Pons (tissue), 1 donor: Measurements from ENCODE around the gene EIF2S2.
A peak's percentile ranks its signal among the peaks of the same experiment; 100 is the strongest.

Experiments used
- DNase-seq: peaks from one replicate; pipeline ENCODE4 v3.0.0-alpha.2; 2016; ENCODE audit warnings: low spot score

Gene EIF2S2

DNA sequence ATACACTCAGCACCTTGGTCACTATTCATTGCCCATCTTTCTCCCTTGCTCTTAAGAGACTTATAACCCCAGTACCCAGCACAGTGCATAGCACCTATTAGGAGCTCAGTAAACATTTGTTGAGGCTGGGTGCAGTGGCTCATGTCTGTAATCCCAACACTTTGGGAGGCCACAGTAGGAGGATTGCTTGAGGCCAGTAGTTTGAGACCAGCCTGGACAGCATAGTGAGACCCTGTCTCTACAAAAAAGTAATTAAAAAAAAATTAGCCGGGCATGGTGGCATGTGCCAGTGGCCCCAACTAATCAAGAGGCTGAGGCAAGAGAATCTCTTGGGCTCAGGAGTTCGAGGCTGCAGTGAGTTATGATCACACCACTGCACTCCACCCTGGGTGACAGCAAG lies 8.2 kb upstream of the EIF2S2 start:
- DNase-seq = no peak

- no peak for DNase-seq
These were observed 3.2 kb upstream of the EIF2S2 start for GRCh38 chr20:34115232-34115631.

DNA sequence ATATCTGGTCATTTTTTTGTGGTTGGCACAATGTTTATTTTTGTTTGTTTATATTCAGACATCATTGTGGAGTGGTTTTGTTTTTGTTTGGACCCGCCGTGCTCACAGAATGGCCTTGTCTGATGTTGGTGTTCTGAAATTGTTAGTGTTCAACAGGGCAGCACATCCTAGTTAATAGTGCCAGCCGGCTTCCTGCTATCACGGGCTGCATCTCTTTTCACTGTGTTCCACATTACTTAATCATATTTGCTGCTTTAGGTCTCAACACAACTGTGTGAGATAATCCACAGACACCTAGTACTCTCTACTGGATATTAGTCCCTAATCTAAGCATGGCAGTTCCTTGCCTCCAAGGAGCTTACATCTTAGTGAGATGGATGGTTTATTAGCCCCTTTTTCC lies 2.8 kb upstream of the EIF2S2 start:
- no peak for DNase-seq

GRCh38 chr20:34112600-34113101 lies 608 bp upstream of the EIF2S2 start:
- DNase-seq = peak; percentile 46

DNA sequence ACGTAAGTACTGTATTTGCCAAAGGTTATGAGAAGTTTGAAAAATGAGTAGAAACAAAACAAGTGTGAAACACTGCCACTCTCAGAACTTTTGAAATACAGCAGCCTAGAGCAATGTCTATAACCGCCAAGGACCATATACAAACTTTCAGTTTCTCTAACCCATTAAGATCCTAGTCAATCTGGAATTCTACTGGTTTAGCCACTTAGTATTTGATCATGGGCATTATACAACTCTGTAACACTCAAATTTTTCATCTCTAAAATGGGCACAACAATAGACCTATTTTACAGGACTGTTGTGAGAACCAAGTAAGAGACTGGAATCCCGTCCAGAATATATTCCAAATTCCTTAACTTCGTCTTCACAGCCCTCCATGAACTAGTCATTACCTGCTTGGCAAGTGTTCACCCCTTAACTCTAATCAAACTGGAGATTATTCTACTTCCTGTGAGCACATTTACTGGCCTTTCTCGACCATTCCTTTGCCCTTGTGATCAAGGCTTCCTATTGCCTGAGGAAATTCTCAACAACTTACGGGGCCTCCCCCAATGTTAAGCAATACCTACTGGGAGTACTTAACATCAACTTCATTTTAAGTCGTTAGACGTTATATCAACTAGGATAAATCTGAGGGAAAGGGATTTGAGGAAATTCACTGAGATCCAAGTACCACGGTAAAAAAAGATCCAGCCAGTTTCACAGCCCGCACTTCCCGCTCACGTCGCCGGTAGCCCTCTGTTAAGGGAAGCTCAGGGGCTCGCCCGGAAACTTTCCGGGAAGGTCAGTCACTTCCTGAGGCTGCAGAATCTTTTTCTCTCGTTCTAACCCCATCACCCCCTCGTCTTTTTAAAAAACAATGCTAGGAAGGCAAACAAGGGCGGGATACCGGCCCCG lies 1.1 kb downstream of the EIF2S2 start:
- DNase-seq = peak; percentile 30

- DNase-seq = no peak
These were observed 1.9 kb downstream of the EIF2S2 start for GRCh38 chr20:34110025-34110744.

GRCh38 chr20:34109442-34109841 lies 2.6 kb downstream of the EIF2S2 start:
- DNase-seq = no peak

- DNase-seq = no peak
These were observed 3.3 kb downstream of the EIF2S2 start for GRCh38 chr20:34108616-34109174.

- DNase-seq = no peak
These were observed 5.9 kb downstream of the EIF2S2 start for GRCh38 chr20:34105978-34106675.

DNA sequence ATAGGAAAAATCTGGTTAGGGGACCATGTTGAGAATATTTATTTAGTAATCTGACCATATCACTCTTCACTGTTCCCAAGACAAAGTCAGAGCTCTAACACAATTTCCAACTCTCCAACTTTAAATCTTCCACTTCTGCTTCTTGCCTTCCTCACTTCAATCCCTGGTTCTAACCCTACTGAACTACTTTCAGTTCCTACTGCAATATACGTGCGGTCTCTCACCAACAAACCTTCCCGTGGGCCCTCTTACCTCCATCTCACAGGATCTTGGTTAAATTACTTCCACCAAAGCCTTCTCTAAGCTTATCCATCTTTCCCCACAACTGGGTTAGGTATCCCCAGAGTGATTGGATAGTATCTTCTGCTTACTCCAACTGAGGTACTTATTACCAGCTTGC lies 8.0 kb downstream of the EIF2S2 start:
- no peak for DNase-seq

GRCh38 chr20:34102342-34102741 lies 9.7 kb downstream of the EIF2S2 start:
- DNase-seq = no peak

GRCh38 chr20:34100576-34100975 lies 11.5 kb downstream of the EIF2S2 start:
- DNase-seq = no peak

DNA sequence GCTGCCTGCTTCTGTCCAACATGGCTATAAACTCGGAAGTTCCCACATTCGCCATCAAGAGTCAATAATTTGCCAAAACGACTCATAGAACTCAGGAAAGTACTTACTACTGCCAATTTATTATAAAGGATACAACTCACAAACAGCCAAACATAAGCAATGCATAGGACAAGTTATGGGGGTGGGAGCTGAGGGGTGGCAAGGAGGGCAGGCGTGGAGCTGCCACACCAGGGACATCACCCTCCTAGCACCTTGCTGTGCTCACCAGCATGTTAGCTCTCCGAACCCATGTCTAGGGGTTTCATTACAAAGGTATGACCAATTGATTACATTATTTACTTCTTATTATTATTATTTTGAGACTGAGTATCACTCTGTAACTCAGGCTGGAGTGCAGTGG lies 12.4 kb downstream of the EIF2S2 start:
- DNase-seq = no peak

DNA sequence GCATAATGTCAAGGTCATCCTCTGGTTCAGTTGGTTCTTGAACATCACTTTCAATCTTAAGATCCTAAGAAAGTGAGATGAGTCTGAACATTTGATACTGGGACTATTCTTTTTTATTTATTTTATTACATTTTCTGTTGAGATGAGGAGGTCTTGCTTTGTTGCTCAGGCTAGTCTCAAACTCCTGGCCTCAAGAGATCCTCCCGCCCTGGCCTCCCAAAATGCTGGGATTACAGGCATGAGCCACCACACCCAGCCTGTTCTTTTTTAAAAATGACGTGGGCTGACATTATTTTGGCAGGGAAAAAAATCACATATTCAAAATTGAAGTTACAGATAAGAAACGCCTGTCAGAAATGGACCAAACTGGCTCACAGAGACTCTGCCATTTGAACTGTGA lies 13.5 kb downstream of the EIF2S2 start:
- no peak for DNase-seq

- no peak for DNase-seq
These were observed 15.2 kb downstream of the EIF2S2 start for GRCh38 chr20:34096699-34097444.

GRCh38 chr20:34095825-34096224 lies 16.2 kb downstream of the EIF2S2 start:
- DNase-seq = no peak

- no peak for DNase-seq
These were observed 18.1 kb downstream of the EIF2S2 start for GRCh38 chr20:34093895-34094294.

DNA sequence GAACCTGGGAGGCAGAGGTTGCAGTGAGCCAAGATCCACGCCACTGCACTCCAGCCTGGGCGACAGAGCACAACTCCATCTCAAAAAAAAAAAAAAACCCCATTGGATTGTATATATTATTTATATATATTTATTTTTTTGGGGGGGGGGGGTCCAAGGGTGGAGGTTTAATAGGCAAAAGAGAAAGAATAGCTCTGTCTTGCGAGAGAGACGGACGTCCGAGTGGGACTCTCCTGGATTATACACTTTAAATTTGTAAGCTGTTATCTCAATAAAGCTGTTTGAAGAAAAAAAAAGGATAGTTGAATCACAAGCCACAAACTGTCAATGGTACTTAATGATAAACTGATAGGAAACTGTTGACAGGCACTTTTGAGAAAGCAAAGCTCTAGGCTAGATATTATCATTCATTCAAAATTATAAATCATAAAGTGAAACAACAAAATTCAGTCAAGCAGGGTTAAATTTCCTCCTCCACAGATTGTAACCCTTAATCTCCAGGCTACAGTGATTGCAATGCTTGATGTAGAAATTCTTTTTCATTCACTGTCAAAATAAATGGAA lies 20.3 kb downstream of the EIF2S2 start:
- DNase-seq = no peak

GRCh38 chr20:34090645-34091044 lies 21.4 kb downstream of the EIF2S2 start:
- no peak for DNase-seq

DNA sequence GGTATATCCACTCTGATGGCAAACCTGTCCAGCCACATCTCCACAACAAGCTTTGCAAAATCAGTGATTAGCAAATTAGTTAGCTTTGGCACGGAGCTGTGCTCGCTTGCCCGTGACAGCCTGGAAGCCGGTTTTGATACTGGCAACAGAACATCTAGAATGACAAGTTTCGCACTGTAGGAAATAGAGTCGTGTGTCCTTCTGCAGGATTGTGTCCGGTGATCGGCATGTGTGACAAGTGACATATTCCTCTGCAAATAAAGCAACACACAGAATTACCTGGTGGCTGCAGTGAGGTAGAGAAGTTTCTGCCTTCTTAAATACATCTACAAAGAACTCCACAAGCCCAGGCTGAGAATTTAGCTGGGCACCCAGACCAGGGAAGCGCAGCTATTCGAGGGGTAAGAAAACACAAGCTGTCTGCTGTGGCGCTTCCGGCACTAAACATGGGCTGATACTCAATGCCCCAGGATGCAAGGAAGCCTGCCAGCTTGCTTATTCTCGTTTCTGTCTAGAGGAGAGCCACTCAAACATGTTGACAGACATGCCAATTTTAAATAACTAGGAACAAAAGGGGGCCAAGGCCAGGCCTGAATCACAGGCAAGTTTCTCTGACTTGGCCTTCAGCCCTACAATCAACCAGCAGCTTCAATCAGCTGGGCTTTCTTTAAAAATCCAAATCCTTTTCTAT lies 22.2 kb downstream of the EIF2S2 start:
- no peak for DNase-seq

DNA sequence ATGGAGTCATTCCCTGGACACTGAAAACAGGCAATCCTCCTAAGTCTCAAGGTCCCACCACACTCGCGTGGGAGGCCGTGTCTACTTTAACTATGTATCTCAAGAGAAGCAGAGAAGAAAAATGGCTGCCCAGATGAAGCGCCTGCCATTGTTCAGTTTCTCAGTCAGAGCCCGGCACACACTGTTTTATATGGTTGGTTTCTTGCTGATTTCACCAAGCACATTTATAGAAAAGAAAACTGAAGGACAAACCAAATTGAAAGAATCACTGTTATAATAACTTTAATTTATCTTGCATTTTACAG lies 22.9 kb downstream of the EIF2S2 start:
- no peak for DNase-seq
